HG02588 (cell line): ENCODE data around the gene INPP5D.

Experiments used
- ATAC-seq: cut with Tn5 transposase; IDR thresholded peaks from one replicate; pipeline ENCODE4 v1.9.1; 2021; ENCODE audit warnings: mild to moderate bottlenecking, moderate library complexity; ENCODE audit not compliant: unreplicated experiment

The INPP5D gene

GRCh38 chr2:233225230-233226068 lies 165.3 kb downstream of the INPP5D start:
- no peak for ATAC-seq

GRCh38 chr2:233226511-233227031 lies 166.4 kb downstream of the INPP5D start:
- ATAC-seq: no peak

- ATAC-seq: no peak
Observed at GRCh38 chr2:233227346-233227978, 167.3 kb downstream of the INPP5D start.

GRCh38 chr2:233228376-233228775 lies 168.2 kb downstream of the INPP5D start:
- no peak for ATAC-seq

- ATAC-seq: no peak
Observed at GRCh38 chr2:233233618-233234230, 173.6 kb downstream of the INPP5D start.

- no peak for ATAC-seq
Observed at GRCh38 chr2:233234264-233234663, 174.1 kb downstream of the INPP5D start.

GRCh38 chr2:233234996-233235395 lies 174.9 kb downstream of the INPP5D start:
- no peak for ATAC-seq

GRCh38 chr2:233235977-233236376 lies 175.8 kb downstream of the INPP5D start:
- no peak for ATAC-seq

GRCh38 chr2:233236820-233237589 lies 176.9 kb downstream of the INPP5D start:
- no peak for ATAC-seq

GRCh38 chr2:233240897-233241296 lies 180.8 kb downstream of the INPP5D start:
- no peak for ATAC-seq

GRCh38 chr2:233241803-233242202 lies 181.7 kb downstream of the INPP5D start:
- ATAC-seq: no peak

GRCh38 chr2:233242231-233242927 lies 182.2 kb downstream of the INPP5D start:
- ATAC-seq: no peak

GRCh38 chr2:233243348-233243747 lies 183.2 kb downstream of the INPP5D start:
- no peak for ATAC-seq

- no peak for ATAC-seq
Observed at GRCh38 chr2:233244818-233245217, 184.7 kb downstream of the INPP5D start.

GRCh38 chr2:233245406-233245805 lies 185.3 kb downstream of the INPP5D start:
- ATAC-seq: no peak

- no peak for ATAC-seq
Observed at GRCh38 chr2:233247116-233247515, 187.0 kb downstream of the INPP5D start.

- ATAC-seq: no peak
Observed at GRCh38 chr2:233247744-233248143, 187.6 kb downstream of the INPP5D start.

- ATAC-seq: no peak
Observed at GRCh38 chr2:233248999-233249398, 188.9 kb downstream of the INPP5D start.

GRCh38 chr2:233250568-233250967 lies 190.4 kb downstream of the INPP5D start:
- ATAC-seq: no peak

- ATAC-seq: peak; percentile 13
Observed at GRCh38 chr2:233250985-233251305, 190.8 kb downstream of the INPP5D start.
